OCI-M2 (cell line): ENCODE measurements around the gene ATF6.

Experiments used
- DNase-seq: peaks from one replicate; lab custom pipeline; 2025; ENCODE audit not compliant: unreplicated experiment; lab: John Stamatoyannopoulos, UW

ATF6 gene

GRCh38 chr1:161956930-161957329 lies 190.8 kb downstream of the ATF6 start:
- DNase-seq: no peak

GRCh38 chr1:161958425-161958824 lies 192.3 kb downstream of the ATF6 start:
- no peak for DNase-seq

GRCh38 chr1:161962091-161962887 lies 196.2 kb downstream of the ATF6 start:
- no peak for DNase-seq

GRCh38 chr1:161966067-161966466 lies 199.9 kb downstream of the ATF6 start:
- no peak for DNase-seq

GRCh38 chr1:161970036-161970435 lies 203.9 kb downstream of the ATF6 start:
- DNase-seq: no peak

GRCh38 chr1:161970633-161971032 lies 204.5 kb downstream of the ATF6 start:
- no peak for DNase-seq

GRCh38 chr1:161972828-161973227 lies 206.7 kb downstream of the ATF6 start:
- DNase-seq: no peak

- no peak for DNase-seq
These were observed 208.1 kb downstream of the ATF6 start for GRCh38 chr1:161973924-161974845.

- DNase-seq: no peak
These were observed 212.1 kb downstream of the ATF6 start for GRCh38 chr1:161978011-161978790.

GRCh38 chr1:161981126-161981525 lies 215.0 kb downstream of the ATF6 start:
- no peak for DNase-seq

GRCh38 chr1:161981735-161982506 lies 215.8 kb downstream of the ATF6 start:
- DNase-seq: no peak

- no peak for DNase-seq
These were observed 216.4 kb downstream of the ATF6 start for GRCh38 chr1:161982507-161982895.

GRCh38 chr1:161982917-161983316 lies 216.8 kb downstream of the ATF6 start:
- DNase-seq: no peak

GRCh38 chr1:161983725-161984124 lies 217.6 kb downstream of the ATF6 start:
- no peak for DNase-seq

- no peak for DNase-seq
These were observed 219.2 kb downstream of the ATF6 start for GRCh38 chr1:161985301-161985822.

- no peak for DNase-seq
These were observed 220.2 kb downstream of the ATF6 start for GRCh38 chr1:161986328-161986727.

- DNase-seq: no peak
These were observed 221.2 kb downstream of the ATF6 start for GRCh38 chr1:161987303-161987702.

- DNase-seq: no peak
These were observed 221.8 kb downstream of the ATF6 start for GRCh38 chr1:161987872-161988271.

GRCh38 chr1:161988413-161988812 lies 222.3 kb downstream of the ATF6 start:
- no peak for DNase-seq

- no peak for DNase-seq
These were observed 223.0 kb downstream of the ATF6 start for GRCh38 chr1:161989108-161989507.
